MCF 10A (cell line): ENCODE data around the gene CFAP61. TPM values are rescaled to one million over a fixed set of nuclear protein-coding genes. Genes with fewer than 3 reads are reported as not detected.

Experiments used
- BruUV-seq: library from RNA; stranded (reverse); fragments of 400-500 nt; replicated peaks from 2 replicates; lab custom pipeline; 2021; lab: Mats Ljungman, UMichigan
- CTCF ChIA-PET: fragments of 300-600 bp; sonication (Branson Sonifier 250); formaldehyde crosslinking; extraction: SDS; loops from one replicate; lab custom pipeline; 2021; ENCODE audit warnings: antibody characterized with exemption, inconsistent platforms; lab: Yijun Ruan, JAX
- POLR2A ChIA-PET: fragments of 300-600, 350-650 bp; sonication (Branson Sonifier 250); formaldehyde crosslinking; extraction: SDS; loops from one replicate; lab custom pipeline; 2020; ENCODE audit warnings: antibody characterized with exemption, inconsistent platforms; lab: Yijun Ruan, JAX
- DNase-seq: peaks from one replicate; pipeline ENCODE4 v3.0.0-alpha.2; 2018; ENCODE audit not compliant: unreplicated experiment
- H3K27ac Mint-ChIP-seq: one replicate; pipeline ENCODE4 v1.8.0; 2022; ENCODE audit warnings: mild to moderate bottlenecking, low read depth, mixed read lengths; ENCODE audit not compliant: unreplicated experiment
- H3K27me3 Mint-ChIP-seq: one replicate; pipeline ENCODE4 v1.8.0; 2022; ENCODE audit warnings: mixed read lengths; ENCODE audit not compliant: insufficient read depth, unreplicated experiment
- H3K36me3 Mint-ChIP-seq: one replicate; pipeline ENCODE4 v1.8.0; 2022; ENCODE audit warnings: mild to moderate bottlenecking, moderate library complexity, mixed read lengths; ENCODE audit not compliant: insufficient read depth, unreplicated experiment
- H3K4me1 Mint-ChIP-seq: one replicate; pipeline ENCODE4 v1.8.0; 2022; ENCODE audit warnings: mixed read lengths; ENCODE audit not compliant: insufficient read depth, unreplicated experiment
- H3K4me3 Mint-ChIP-seq: one replicate; pipeline ENCODE4 v1.8.0; 2022; ENCODE audit warnings: mild to moderate bottlenecking, moderate library complexity, mixed read lengths; ENCODE audit not compliant: unreplicated experiment
- H3K9me3 Mint-ChIP-seq: one replicate; pipeline ENCODE4 v1.8.0; 2022; ENCODE audit warnings: mixed read lengths; ENCODE audit not compliant: unreplicated experiment
- intact Hi-C: fragments of 100-400 bp; cut with micrococcal nuclease; formaldehyde crosslinking; loops from 2 replicates; pipeline ENCODE4 v1.14.1; 2022
- total RNA-seq: library from RNA; stranded (reverse); gene quantifications from 2 replicates; pipeline ENCODE4 v1.2.3, GENCODE V29; 2022
- TF ChIP-seq, protein P1 (sequence below): fragments of 200-600 bp; IDR thresholded peaks from one replicate; pipeline ENCODE4 v1.8.0; 2022; ENCODE audit warnings: antibody characterized with exemption, mild to moderate bottlenecking; ENCODE audit not compliant: unreplicated experiment

CFAP61 gene
- total RNA-seq, 1 experiment from 2014 or later: 1.5 TPM

DNA sequence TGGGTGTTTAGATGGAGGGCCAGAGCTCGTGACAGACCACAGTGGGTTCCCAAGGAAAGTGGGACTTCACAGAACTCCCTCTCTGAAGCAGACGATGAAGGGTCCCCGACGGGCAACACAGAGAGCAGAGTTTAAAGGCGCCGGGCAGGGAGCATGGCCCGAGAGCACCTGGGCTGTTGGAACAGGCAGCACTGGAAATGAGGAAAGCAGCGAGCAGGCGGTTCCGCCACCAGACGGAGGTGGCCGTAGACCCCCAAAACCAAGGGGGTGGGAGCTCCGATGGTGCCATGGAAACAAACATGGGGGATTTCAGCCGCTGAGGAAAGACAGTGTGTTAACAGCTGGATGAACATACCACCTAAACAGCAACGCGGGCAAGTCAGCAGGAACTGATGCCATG is 288.1 kb downstream of the CFAP61 start:
- intact Hi-C loops: no loop called here
- POLR2A ChIA-PET: no interaction called here
- CTCF ChIA-PET: interaction anchor here (0.6 to 1.2 kb wide), 3 partner anchors 11 to 20 kb away, joined by 3 to 4 read pairs (median 4); no protein-coding TSS in a partner anchor
- no TSS peak for BruUV-seq
- Mint-ChIP-seq H3K9me3 (peaks cover 11% of the 10 kb centered on the region), H3K36me3 (no peaks in the 10 kb centered on the region), H3K27ac (no peak overlapping the region), H3K27me3 (peaks cover 15% of the 10 kb centered on the region), H3K4me3 (no peak overlapping the region), H3K4me1 (no peaks in the 10 kb centered on the region)
- DNase-seq: no peak
- TF ChIP-seq, protein P1, sequence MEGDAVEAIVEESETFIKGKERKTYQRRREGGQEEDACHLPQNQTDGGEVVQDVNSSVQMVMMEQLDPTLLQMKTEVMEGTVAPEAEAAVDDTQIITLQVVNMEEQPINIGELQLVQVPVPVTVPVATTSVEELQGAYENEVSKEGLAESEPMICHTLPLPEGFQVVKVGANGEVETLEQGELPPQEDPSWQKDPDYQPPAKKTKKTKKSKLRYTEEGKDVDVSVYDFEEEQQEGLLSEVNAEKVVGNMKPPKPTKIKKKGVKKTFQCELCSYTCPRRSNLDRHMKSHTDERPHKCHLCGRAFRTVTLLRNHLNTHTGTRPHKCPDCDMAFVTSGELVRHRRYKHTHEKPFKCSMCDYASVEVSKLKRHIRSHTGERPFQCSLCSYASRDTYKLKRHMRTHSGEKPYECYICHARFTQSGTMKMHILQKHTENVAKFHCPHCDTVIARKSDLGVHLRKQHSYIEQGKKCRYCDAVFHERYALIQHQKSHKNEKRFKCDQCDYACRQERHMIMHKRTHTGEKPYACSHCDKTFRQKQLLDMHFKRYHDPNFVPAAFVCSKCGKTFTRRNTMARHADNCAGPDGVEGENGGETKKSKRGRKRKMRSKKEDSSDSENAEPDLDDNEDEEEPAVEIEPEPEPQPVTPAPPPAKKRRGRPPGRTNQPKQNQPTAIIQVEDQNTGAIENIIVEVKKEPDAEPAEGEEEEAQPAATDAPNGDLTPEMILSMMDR: no peak

DNA sequence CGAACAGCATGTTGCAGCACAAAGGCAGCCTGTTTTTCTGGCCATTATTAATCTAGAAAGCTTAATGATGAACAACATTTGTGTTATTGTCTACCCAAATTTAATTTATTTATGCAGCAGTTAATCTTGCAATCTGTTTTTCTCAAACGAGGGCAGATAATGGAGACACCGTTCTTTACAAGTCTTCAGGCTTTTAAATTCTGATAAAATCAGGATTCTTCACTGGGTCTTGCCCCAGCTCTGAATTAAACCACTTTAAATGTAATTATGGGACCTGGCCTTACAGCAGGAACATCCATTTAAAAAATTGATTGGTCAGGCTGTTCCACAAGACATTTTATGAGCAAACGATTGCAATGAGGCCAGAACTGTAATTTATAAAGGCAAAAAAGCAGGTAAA is 289.0 kb downstream of the CFAP61 start:
- TF ChIP-seq, protein P1: no peak
- Mint-ChIP-seq H3K27ac (no peak overlapping the region), H3K27me3 (peaks cover 15% of the 10 kb centered on the region), H3K9me3 (peaks cover 11% of the 10 kb centered on the region), H3K36me3 (no peaks in the 10 kb centered on the region), H3K4me3 (no peak overlapping the region), H3K4me1 (no peaks in the 10 kb centered on the region)
- ChIA-PET CTCF (interaction anchor here (0.6 to 1.2 kb wide), 3 partner anchors 9 to 18 kb away, joined by 3 to 4 read pairs (median 4); no protein-coding TSS in a partner anchor), POLR2A (no interaction called here)
- BruUV-seq: no TSS peak
- intact Hi-C loops: no loop called here
- no peak for DNase-seq

DNA sequence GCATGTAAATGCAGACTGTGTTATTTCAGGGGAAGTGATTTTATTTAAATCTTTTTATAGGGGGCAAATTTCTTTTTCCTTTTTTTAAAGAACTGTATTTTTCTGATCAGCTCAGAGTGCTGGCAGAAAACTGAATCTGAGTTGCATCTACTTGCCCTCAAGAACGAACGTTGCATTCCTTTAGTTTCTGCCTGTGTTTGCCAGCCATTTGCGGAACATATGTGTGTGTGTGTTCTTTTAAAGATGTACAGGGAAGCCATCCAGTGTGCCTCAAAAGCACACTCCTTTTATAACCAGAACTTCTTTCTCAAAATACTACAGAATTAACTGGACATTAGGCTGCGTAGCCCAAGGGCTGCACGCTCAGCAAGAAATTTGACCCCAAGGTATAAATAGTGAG is 289.7 kb downstream of the CFAP61 start:
- intact Hi-C loops: no loop called here
- ChIA-PET POLR2A (interaction anchor here (0.6 kb wide), 1 partner anchor 19 kb away, joined by 3 read pairs; no protein-coding TSS in a partner anchor), CTCF (interaction anchor here (0.6 kb wide), 2 partner anchors 82 to 117 kb away, joined by 3 to 4 read pairs; no protein-coding TSS in a partner anchor)
- Mint-ChIP-seq H3K9me3 (peaks cover 6% of the 10 kb centered on the region), H3K4me3 (no peak overlapping the region), H3K27me3 (peaks cover 15% of the 10 kb centered on the region), H3K27ac (no peak overlapping the region), H3K36me3 (no peaks in the 10 kb centered on the region), H3K4me1 (no peaks in the 10 kb centered on the region)
- no TSS peak for BruUV-seq
- TF ChIP-seq, protein P1: no peak
- no peak for DNase-seq

DNA sequence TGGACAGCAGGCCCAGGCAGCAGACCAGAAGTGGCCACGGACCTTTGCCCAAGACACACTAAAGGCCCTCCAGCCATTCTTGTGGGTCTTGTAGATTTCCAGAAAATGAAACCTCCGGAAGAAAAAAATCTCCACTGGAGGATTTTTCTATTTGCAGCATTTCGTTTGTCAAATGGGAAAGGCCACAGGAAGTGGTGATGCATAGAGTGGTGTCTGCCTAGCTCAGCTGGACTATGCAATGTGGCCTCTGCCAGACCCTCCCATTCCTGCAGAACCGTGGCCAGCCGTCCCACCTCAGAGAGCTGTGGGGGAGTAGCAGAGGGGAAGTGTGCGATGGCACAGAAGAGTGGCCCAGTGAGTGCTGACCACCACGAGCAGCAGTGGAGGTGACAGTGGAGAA is 291.6 kb downstream of the CFAP61 start:
- ChIA-PET POLR2A (no interaction called here), CTCF (interaction anchor here (0.6 to 1.0 kb wide), 2 partner anchors 249 to 289 kb away, joined by 3 read pairs; no protein-coding TSS in a partner anchor)
- H3K27ac Mint-ChIP-seq: no peak overlapping the region
- no peaks in the 10 kb centered on the region for H3K9me3 Mint-ChIP-seq
- BruUV-seq: no TSS peak
- DNase-seq: no peak
- intact Hi-C loops: no loop called here
- TF ChIP-seq, protein P1: no peak
- H3K4me3 Mint-ChIP-seq: no peak overlapping the region
- H3K27me3 Mint-ChIP-seq: peaks cover 15% of the 10 kb centered on the region
- no peaks in the 10 kb centered on the region for H3K4me1 Mint-ChIP-seq
- H3K36me3 Mint-ChIP-seq: no peaks in the 10 kb centered on the region
